Trophoblast cell (in vitro differentiated cells and primary cell): ENCODE measurements around the gene PRAMEF18.
"Not testable (repeated sequence)": the region's sequence is repeated elsewhere in the genome, so short reads cannot be mapped to it uniquely, and the experiment has no call there.

Experiments
- DNase-seq, 2 donors: peaks; one replicate each; pipeline ENCODE4 v3.0.0-alpha.2; 2016
- H2AFZ ChIP-seq: 2 replicates; pipeline ENCODE4 v1.6.1; 2013; ENCODE audit warnings: low read length, moderate library complexity, mild to moderate bottlenecking; ENCODE audit not compliant: insufficient read depth, poor library complexity
- H2AK5ac ChIP-seq: 2 replicates; pipeline ENCODE4 v1.6.1; 2013; ENCODE audit warnings: mild to moderate bottlenecking, low read length
- H2BK120ac ChIP-seq: 2 replicates; pipeline ENCODE4 v1.6.1; 2013; ENCODE audit warnings: low read length, mild to moderate bottlenecking, moderate library complexity; ENCODE audit not compliant: insufficient read depth, poor library complexity
- H2BK12ac ChIP-seq: 2 replicates; pipeline ENCODE4 v1.6.1; 2013; ENCODE audit warnings: mild to moderate bottlenecking, low read length, moderate library complexity
- H2BK5ac ChIP-seq: 2 replicates; pipeline ENCODE4 v1.6.1; 2013; ENCODE audit warnings: low read length, low read depth, moderate library complexity, mild to moderate bottlenecking; ENCODE audit not compliant: poor library complexity
- H3K14ac ChIP-seq: 2 replicates; pipeline ENCODE4 v1.6.1; 2013; ENCODE audit warnings: mild to moderate bottlenecking, low read length
- H3K18ac ChIP-seq: 2 replicates; pipeline ENCODE4 v1.6.1; 2013; ENCODE audit warnings: mild to moderate bottlenecking, low read length
- H3K23ac ChIP-seq: 2 replicates; pipeline ENCODE4 v1.6.1; 2013; ENCODE audit warnings: low read length
- H3K27ac ChIP-seq: 2 replicates; pipeline ENCODE4 v1.5.1; 2013; ENCODE audit warnings: low read depth, mild to moderate bottlenecking, inconsistent platforms, low read length, moderate library complexity
- H3K27me3 ChIP-seq: 2 replicates; pipeline ENCODE4 v1.6.1; 2013; ENCODE audit warnings: inconsistent platforms, mild to moderate bottlenecking, low read length, moderate library complexity; ENCODE audit not compliant: insufficient read depth
- H3K36me3 ChIP-seq, 2 experiments: 1 replicate in 1 of 2; 2 replicates in 1 of 2; pipeline ENCODE4 v1.6.1; 2013; ENCODE audit warnings: low read length in 2 of 2, mild to moderate bottlenecking in 2 of 2, moderate library complexity in 1 of 2; ENCODE audit not compliant: insufficient read depth in 2 of 2, control insufficient read depth in 1 of 2
- H3K4ac ChIP-seq: 2 replicates; pipeline ENCODE4 v1.6.1; 2013; ENCODE audit warnings: low read depth, mild to moderate bottlenecking, low read length, moderate library complexity
- H3K4me1 ChIP-seq, 2 experiments: 1 replicate in 1 of 2; 2 replicates in 1 of 2; pipeline ENCODE4 v1.6.1; 2013; ENCODE audit warnings: low read length in 2 of 2, mild to moderate bottlenecking in 2 of 2, moderate library complexity in 1 of 2; ENCODE audit not compliant: insufficient read depth in 2 of 2, control insufficient read depth in 1 of 2
- H3K4me2 ChIP-seq: 2 replicates; pipeline ENCODE4 v1.6.1; 2013; ENCODE audit warnings: inconsistent platforms, mild to moderate bottlenecking, low read length, moderate library complexity
- H3K4me3 ChIP-seq: 2 replicates; pipeline ENCODE4 v1.5.1; 2013; ENCODE audit warnings: mild to moderate bottlenecking, low read depth, low read length, inconsistent platforms
- H3K79me1 ChIP-seq: one replicate; pipeline ENCODE4 v1.6.1; 2013; ENCODE audit warnings: low read length
- H3K79me2 ChIP-seq: 2 replicates; pipeline ENCODE4 v1.6.1; 2013; ENCODE audit warnings: low read length, mild to moderate bottlenecking; ENCODE audit not compliant: control insufficient read depth, insufficient read depth, poor library complexity
- H3K9ac ChIP-seq: 2 replicates; pipeline ENCODE4 v1.6.1; 2013; ENCODE audit warnings: mild to moderate bottlenecking, low read length
- H3K9me3 ChIP-seq: 2 replicates; pipeline ENCODE4 v1.6.1; 2013; ENCODE audit warnings: low read depth, mild to moderate bottlenecking, control low read depth, inconsistent platforms, low read length; ENCODE audit not compliant: insufficient read depth
- H4K12ac ChIP-seq: 2 replicates; pipeline ENCODE4 v1.6.1; 2013; ENCODE audit warnings: low read depth, mild to moderate bottlenecking, low read length, moderate library complexity
- H4K8ac ChIP-seq: 2 replicates; pipeline ENCODE4 v1.6.1; 2013; ENCODE audit warnings: low read depth, mild to moderate bottlenecking, low read length, moderate library complexity
- H4K91ac ChIP-seq: one replicate; pipeline ENCODE4 v1.6.1; 2013; ENCODE audit warnings: low read depth, mild to moderate bottlenecking, low read length, moderate library complexity
- WGBS: extraction: QIAGEN DNeasy Blood & Tissue Kit; methylation state at CpG from one replicate; pipeline ENCODE4 v1.1.7; 2013; ENCODE audit warnings: missing lambda C conversion rate; ENCODE audit not compliant: insufficient read length, insufficient coverage; ENCODE audit errors: extremely low coverage; 5-methylcytosine and 5-hydroxymethylcytosine counted together

Gene PRAMEF18

DNA sequence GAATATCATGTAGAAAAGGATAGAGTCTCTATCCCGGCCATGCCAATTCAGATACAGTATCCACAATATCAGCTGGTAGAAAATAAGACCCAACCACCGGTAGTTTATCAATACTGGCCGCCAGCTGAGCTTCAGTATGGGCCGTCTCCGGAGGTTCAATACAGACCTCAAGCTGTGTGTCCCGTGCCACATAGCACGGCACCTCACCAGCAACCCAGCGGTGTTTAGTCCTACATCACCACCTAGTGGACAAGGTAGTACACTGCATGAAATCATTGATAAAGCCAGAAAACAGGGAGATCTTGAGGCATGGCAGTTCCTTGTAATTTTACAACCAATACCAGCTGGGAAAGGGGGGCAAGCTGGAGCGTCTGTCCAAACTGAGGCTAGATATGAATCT is 17.2 kb downstream of the PRAMEF18 start:
- not testable (repeated sequence) for H3K9me3 ChIP-seq, H3K9ac ChIP-seq, H3K27me3 ChIP-seq, H3K4me1 ChIP-seq, H3K18ac ChIP-seq, H3K27ac ChIP-seq, H4K12ac ChIP-seq, H2BK5ac ChIP-seq, H3K23ac ChIP-seq, H2BK12ac ChIP-seq, H3K4me2 ChIP-seq, H2AFZ ChIP-seq, H3K14ac ChIP-seq, H3K4me3 ChIP-seq, H3K79me1 ChIP-seq, H3K79me2 ChIP-seq, H3K4ac ChIP-seq, H4K8ac ChIP-seq, H2AK5ac ChIP-seq, H4K91ac ChIP-seq, H2BK120ac ChIP-seq, H3K36me3 ChIP-seq, DNase-seq
- no CpG with 5 or more reads among the region's 9 CpGs for WGBS

DNA sequence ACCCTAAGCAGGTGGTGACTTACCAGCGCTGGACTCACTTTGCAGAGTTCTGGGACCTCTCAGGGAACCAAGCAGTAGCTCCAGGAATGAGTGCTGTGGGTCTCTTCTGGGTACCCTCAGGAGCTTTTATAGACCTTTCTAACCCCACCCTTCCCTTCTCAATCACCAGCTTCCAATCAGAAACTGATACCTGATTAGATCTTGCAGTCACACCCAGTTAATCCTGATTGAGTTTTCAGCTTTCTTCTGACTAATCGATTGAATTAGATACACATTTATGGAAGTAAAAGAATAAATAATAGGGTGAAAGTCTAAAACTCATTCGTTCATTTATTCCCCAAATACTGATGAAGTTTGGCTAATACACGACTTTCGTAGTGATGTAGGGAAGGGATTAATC is 24.6 kb downstream of the PRAMEF18 start, which contains the start of gene PRAMEF13:
TSS of gene PRAMEF13 (minus strand) at position 101 of the 400 bp plus-strand sequence. CDS start 1,820 bp downstream, outside the sequence.
- WGBS, result no CpG with 5 or more reads among the region's 5 CpGs
- H3K4me3 ChIP-seq, H2AK5ac ChIP-seq, H4K12ac ChIP-seq, H3K23ac ChIP-seq, H3K9me3 ChIP-seq, H2AFZ ChIP-seq, DNase-seq, H3K4me2 ChIP-seq, H3K36me3 ChIP-seq, H2BK5ac ChIP-seq, H3K79me2 ChIP-seq, H4K91ac ChIP-seq, H3K4ac ChIP-seq, H3K14ac ChIP-seq, H3K9ac ChIP-seq, H3K4me1 ChIP-seq, H3K18ac ChIP-seq, H3K27ac ChIP-seq, H2BK120ac ChIP-seq, H3K27me3 ChIP-seq, H2BK12ac ChIP-seq, H3K79me1 ChIP-seq, H4K8ac ChIP-seq: not testable (repeated sequence)
